Glutamatergic neuron (in vitro differentiated cells): ENCODE data around the gene TXN2. TPM values are rescaled to one million over a fixed set of nuclear protein-coding genes. Genes with fewer than 3 reads are reported as not detected.

Source experiments
- DNase-seq: peaks from one replicate; pipeline ENCODE4 v3.0.0; 2022
- H3K27ac Mint-ChIP-seq: one replicate; pipeline ENCODE4 v1.8.0; 2020; ENCODE audit warnings: mild to moderate bottlenecking, mixed read lengths, inconsistent platforms; ENCODE audit not compliant: unreplicated experiment
- H3K27me3 Mint-ChIP-seq: one replicate; pipeline ENCODE4 v1.8.0; 2020; ENCODE audit warnings: mild to moderate bottlenecking, moderate library complexity, mixed read lengths, inconsistent platforms; ENCODE audit not compliant: unreplicated experiment
- H3K36me3 Mint-ChIP-seq: one replicate; pipeline ENCODE4 v1.8.0; 2020; ENCODE audit warnings: mild to moderate bottlenecking, mixed read lengths, inconsistent platforms; ENCODE audit not compliant: unreplicated experiment
- H3K4me1 Mint-ChIP-seq: one replicate; pipeline ENCODE4 v1.8.0; 2020; ENCODE audit warnings: mild to moderate bottlenecking, low read depth, mixed read lengths, inconsistent platforms; ENCODE audit not compliant: unreplicated experiment
- H3K4me3 Mint-ChIP-seq: one replicate; pipeline ENCODE4 v1.8.0; 2020; ENCODE audit warnings: mild to moderate bottlenecking, mixed read lengths, inconsistent platforms; ENCODE audit not compliant: unreplicated experiment
- H3K9me3 Mint-ChIP-seq: one replicate; pipeline ENCODE4 v1.8.0; 2020; ENCODE audit warnings: mild to moderate bottlenecking, moderate library complexity, mixed read lengths, inconsistent platforms; ENCODE audit not compliant: unreplicated experiment
- total RNA-seq: library from RNA; stranded (reverse); fragmentation: NEBNext Ultra II Directional; extraction: Animal tissue kit (Norgen Biotek cat#: 25700); gene quantifications from one replicate; pipeline ENCODE4 v1.2.1, GENCODE V29; 2021; ENCODE audit not compliant: unreplicated experiment
- TF ChIP-seq, protein P1 (sequence below): fragments of 200-600 bp; sonication (generic); IDR thresholded peaks from one replicate; pipeline ENCODE4 v1.5.0; 2021; ENCODE audit not compliant: partially characterized antibody, unreplicated experiment

Gene TXN2
- total RNA-seq, 1 donor from 2014 or later = 66.1 TPM

GRCh38 chr22:36467042-36467810 lies 14.2 kb downstream of the TXN2 start:
- Mint-ChIP-seq H3K36me3 (peaks cover 4% of the 10 kb centered on the region), H3K9me3 (no peaks in the 10 kb centered on the region), H3K27me3 (peaks cover 5% of the 10 kb centered on the region), H3K4me3 (no peak overlapping the region), H3K4me1 (peaks cover 8% of the 10 kb centered on the region), H3K27ac (no peak overlapping the region)
- TF ChIP-seq, protein P1, sequence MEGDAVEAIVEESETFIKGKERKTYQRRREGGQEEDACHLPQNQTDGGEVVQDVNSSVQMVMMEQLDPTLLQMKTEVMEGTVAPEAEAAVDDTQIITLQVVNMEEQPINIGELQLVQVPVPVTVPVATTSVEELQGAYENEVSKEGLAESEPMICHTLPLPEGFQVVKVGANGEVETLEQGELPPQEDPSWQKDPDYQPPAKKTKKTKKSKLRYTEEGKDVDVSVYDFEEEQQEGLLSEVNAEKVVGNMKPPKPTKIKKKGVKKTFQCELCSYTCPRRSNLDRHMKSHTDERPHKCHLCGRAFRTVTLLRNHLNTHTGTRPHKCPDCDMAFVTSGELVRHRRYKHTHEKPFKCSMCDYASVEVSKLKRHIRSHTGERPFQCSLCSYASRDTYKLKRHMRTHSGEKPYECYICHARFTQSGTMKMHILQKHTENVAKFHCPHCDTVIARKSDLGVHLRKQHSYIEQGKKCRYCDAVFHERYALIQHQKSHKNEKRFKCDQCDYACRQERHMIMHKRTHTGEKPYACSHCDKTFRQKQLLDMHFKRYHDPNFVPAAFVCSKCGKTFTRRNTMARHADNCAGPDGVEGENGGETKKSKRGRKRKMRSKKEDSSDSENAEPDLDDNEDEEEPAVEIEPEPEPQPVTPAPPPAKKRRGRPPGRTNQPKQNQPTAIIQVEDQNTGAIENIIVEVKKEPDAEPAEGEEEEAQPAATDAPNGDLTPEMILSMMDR = no peak
- no peak for DNase-seq

- H3K4me3 Mint-ChIP-seq = no peak overlapping the region
- H3K4me1 Mint-ChIP-seq = peaks cover 11% of the 10 kb centered on the region
- no peaks in the 10 kb centered on the region for H3K9me3 Mint-ChIP-seq
- H3K36me3 Mint-ChIP-seq = peaks cover 4% of the 10 kb centered on the region
- H3K27ac Mint-ChIP-seq = no peak overlapping the region
- DNase-seq = no peak
- H3K27me3 Mint-ChIP-seq = peaks cover 5% of the 10 kb centered on the region
- TF ChIP-seq, protein P1 = no peak
These were observed 15.2 kb downstream of the TXN2 start for GRCh38 chr22:36466258-36466657.

DNA sequence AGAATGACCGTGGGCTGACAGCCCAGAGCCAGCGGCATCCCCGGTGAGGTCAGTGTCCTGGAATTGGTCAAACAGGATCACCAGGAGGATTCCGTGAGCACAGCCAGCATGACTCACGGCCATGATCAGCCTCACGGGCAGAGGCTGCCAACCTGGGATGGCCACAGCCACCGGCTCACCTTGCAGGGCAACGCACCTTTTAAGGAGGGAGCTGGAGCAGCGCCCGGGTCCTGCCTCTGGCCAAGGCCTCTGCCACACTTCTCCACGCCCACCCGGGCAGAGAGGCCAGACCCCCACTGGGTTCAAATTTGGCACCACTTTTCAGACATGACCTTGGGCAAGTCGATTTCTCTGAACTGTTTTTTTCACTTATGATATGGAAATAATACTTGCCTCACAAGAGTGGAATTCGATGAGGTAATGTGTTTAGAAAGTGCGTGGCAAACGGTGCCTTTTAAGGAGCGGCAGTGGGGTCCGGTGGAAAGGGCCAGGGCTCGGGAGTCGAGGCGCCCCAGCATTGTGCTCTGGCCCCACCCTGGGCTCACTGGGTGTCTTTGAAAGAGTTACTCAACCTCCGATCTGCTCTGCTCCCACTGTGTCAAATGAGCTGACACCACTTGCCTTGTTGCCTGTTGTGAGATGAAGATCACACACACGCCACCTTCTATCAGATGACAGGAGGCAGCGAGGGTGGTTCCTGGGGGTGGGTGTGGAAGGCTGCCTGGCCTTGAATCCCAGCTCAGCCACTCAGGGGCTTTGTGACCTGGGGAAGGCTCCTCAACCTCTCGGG lies 16.0 kb downstream of the TXN2 start:
- Mint-ChIP-seq H3K4me3 (no peak overlapping the region), H3K27ac (no peak overlapping the region), H3K27me3 (peaks cover 3% of the 10 kb centered on the region), H3K4me1 (peaks cover 11% of the 10 kb centered on the region), H3K9me3 (no peaks in the 10 kb centered on the region), H3K36me3 (peaks cover 4% of the 10 kb centered on the region)
- TF ChIP-seq, protein P1 = no peak
- no peak for DNase-seq

DNA sequence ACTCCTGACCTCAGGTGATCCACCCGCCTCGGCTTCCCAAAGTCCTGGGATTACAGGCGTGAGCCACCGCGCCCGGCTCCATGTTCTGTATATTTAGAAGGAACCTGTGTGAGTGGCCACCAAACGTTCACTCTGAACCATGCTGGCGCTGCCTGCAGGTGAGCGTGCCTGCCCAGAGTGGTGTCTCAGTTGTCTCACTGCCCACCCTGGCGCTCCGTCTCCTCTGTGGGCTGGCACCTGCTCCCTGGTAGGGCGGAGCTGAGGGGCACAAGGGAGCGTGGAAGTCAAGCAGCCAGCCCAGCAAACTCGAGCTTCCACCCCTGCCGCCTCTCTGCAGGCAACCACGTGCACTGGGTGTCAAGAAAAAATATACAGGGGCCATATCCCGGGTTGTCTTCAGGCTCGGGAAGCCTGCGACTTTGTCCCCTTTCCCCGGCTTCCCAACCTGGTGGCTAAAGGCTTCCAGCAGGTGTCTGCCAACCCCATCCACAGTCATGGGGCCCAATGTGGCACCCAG lies 16.7 kb downstream of the TXN2 start:
- peaks cover 2% of the 10 kb centered on the region for H3K27me3 Mint-ChIP-seq

More for the DNA sequence above, 16.7 kb downstream of the TXN2 start:
- Mint-ChIP-seq H3K4me3 (no peak overlapping the region), H3K4me1 (peaks cover 8% of the 10 kb centered on the region), H3K9me3 (no peaks in the 10 kb centered on the region), H3K36me3 (peaks cover 4% of the 10 kb centered on the region), H3K27ac (no peak overlapping the region)
- TF ChIP-seq, protein P1 = no peak
- no peak for DNase-seq
